Loucy (cell line): Measurements from ENCODE around the gene TLN1.

Source experiments
- H2AFZ ChIP-seq: fragments of 200-600 bp; sonication (generic); 2 replicates; pipeline ENCODE4 v1.6.0; 2016; ENCODE audit warnings: antibody characterized with exemption, mild to moderate bottlenecking, low read length, moderate library complexity
- H3F3A ChIP-seq: fragments of 200-600 bp; 2 replicates; pipeline ENCODE4 v1.6.0; 2016; ENCODE audit warnings: antibody characterized with exemption, low read depth, mild to moderate bottlenecking
- H3K27me3 ChIP-seq: fragments of 200-600 bp; sonication (generic); 2 replicates; pipeline ENCODE4 v1.6.1; 2014; ENCODE audit warnings: low read length, mild to moderate bottlenecking; ENCODE audit not compliant: insufficient read depth, poor library complexity, severe bottlenecking
- H3K36me3 ChIP-seq: fragments of 200-600 bp; sonication (generic); 2 replicates; pipeline ENCODE4 v1.6.1; 2016; ENCODE audit warnings: low read length; ENCODE audit not compliant: insufficient read depth
- H3K4me1 ChIP-seq: fragments of 200-600 bp; sonication (generic); 2 replicates; pipeline ENCODE4 v1.5.1; 2014; ENCODE audit warnings: low read length, mild to moderate bottlenecking; ENCODE audit not compliant: insufficient read depth, poor library complexity, severe bottlenecking
- H3K4me2 ChIP-seq: fragments of 200-600 bp; sonication (generic); 2 replicates; pipeline ENCODE4 v1.6.0; 2014; ENCODE audit warnings: antibody characterized with exemption, low read length, low read depth, mild to moderate bottlenecking; ENCODE audit not compliant: poor library complexity, severe bottlenecking
- H3K4me3 ChIP-seq: fragments of 200-600 bp; sonication (generic); 2 replicates; pipeline ENCODE4 v1.5.1; 2014; ENCODE audit warnings: low read length, mild to moderate bottlenecking, mixed read lengths; ENCODE audit not compliant: poor library complexity, severe bottlenecking
- H3K79me2 ChIP-seq: fragments of 200-600 bp; sonication (generic); 2 replicates; pipeline ENCODE4 v1.6.1; 2014; ENCODE audit warnings: low read length; ENCODE audit not compliant: insufficient read depth
- H3K9ac ChIP-seq: fragments of 200-600 bp; sonication (generic); 2 replicates; pipeline ENCODE4 v1.6.0; 2014; ENCODE audit warnings: mild to moderate bottlenecking, low read depth, low read length, moderate library complexity; ENCODE audit not compliant: poor library complexity, severe bottlenecking
- H3K9me2 ChIP-seq: fragments of 200-600 bp; sonication (generic); replicated peaks from 2 replicates; pipeline ENCODE4 v1.6.1; 2016; ENCODE audit warnings: low read depth, low read length, mixed read lengths
- H3K9me3 ChIP-seq: fragments of 200-600 bp; sonication (generic); 2 replicates; pipeline ENCODE4 v1.6.1; 2014; ENCODE audit warnings: mild to moderate bottlenecking, antibody characterized with exemption, low read length, low read depth; ENCODE audit not compliant: insufficient read depth
- H4K20me1 ChIP-seq: fragments of 200-600 bp; sonication (generic); 2 replicates; pipeline ENCODE4 v1.6.0; 2014; ENCODE audit warnings: antibody characterized with exemption, low read length, mild to moderate bottlenecking; ENCODE audit not compliant: insufficient read depth, poor library complexity, severe bottlenecking
- CTCF ChIP-seq: fragments of 200-600 bp; sonication (generic); conservative IDR thresholded peaks from 2 replicates; pipeline ENCODE4 v1.5.1; 2014; ENCODE audit warnings: mild to moderate bottlenecking, antibody characterized with exemption, low read length
- EZH2phosphoT487 ChIP-seq: fragments of 200-600 bp; IDR thresholded peaks from 2 replicates; pipeline ENCODE4 v1.6.1; 2018; ENCODE audit warnings: antibody characterized with exemption, mild to moderate bottlenecking, moderate library complexity, borderline replicate concordance

TLN1 gene

GRCh38 chr9:35713578-35713977 lies 18.4 kb downstream of the TLN1 start:
- TF ChIP-seq CTCF (no peak), EZH2phosphoT487 (no peak)
- H3K4me3 ChIP-seq, result no peak overlapping the region
- no peak overlapping the region for H3K9ac ChIP-seq
- no peaks in the 10 kb centered on the region for H3K79me2 ChIP-seq
- no peaks in the 10 kb centered on the region for H3K4me1 ChIP-seq
- no peak overlapping the region for H2AFZ ChIP-seq
- H3F3A ChIP-seq, result no peaks in the 10 kb centered on the region
- no peaks in the 10 kb centered on the region for H3K9me2 ChIP-seq
- H3K36me3 ChIP-seq, result peaks cover 92% of the 10 kb centered on the region; the same call in 1 of the 2 replicates
- H3K4me2 ChIP-seq, result no peak overlapping the region
- H3K27me3 ChIP-seq, result no peaks in the 10 kb centered on the region
- H3K9me3 ChIP-seq, result no peaks in the 10 kb centered on the region
- no peaks in the 10 kb centered on the region for H4K20me1 ChIP-seq

- no peaks in the 10 kb centered on the region for H3K79me2 ChIP-seq
- H3K4me2 ChIP-seq, result no peak overlapping the region
- no peak overlapping the region for H3K4me3 ChIP-seq
- H3F3A ChIP-seq, result no peaks in the 10 kb centered on the region
- no peak for TF ChIP-seq CTCF
- TF ChIP-seq EZH2phosphoT487, result no peak
- no peak overlapping the region for H2AFZ ChIP-seq
- H3K9me2 ChIP-seq, result no peaks in the 10 kb centered on the region
- H3K36me3 ChIP-seq, result peaks cover 92% of the 10 kb centered on the region
- H3K9me3 ChIP-seq, result no peaks in the 10 kb centered on the region
- no peaks in the 10 kb centered on the region for H3K27me3 ChIP-seq
- no peaks in the 10 kb centered on the region for H4K20me1 ChIP-seq
- no peak overlapping the region for H3K9ac ChIP-seq
- no peaks in the 10 kb centered on the region for H3K4me1 ChIP-seq
Measured at GRCh38 chr9:35712762-35713400, 19.1 kb downstream of the TLN1 start.

GRCh38 chr9:35711501-35712428 lies 20.2 kb downstream of the TLN1 start:
- H3K36me3 ChIP-seq, result peaks cover 92% of the 10 kb centered on the region
- H3K9ac ChIP-seq, result no peak overlapping the region
- H4K20me1 ChIP-seq, result no peaks in the 10 kb centered on the region
- no peaks in the 10 kb centered on the region for H3K9me3 ChIP-seq
- no peak overlapping the region for H3K4me2 ChIP-seq
- H3K4me3 ChIP-seq, result no peak overlapping the region
- H3K27me3 ChIP-seq, result no peaks in the 10 kb centered on the region
- H3F3A ChIP-seq, result no peaks in the 10 kb centered on the region
- no peaks in the 10 kb centered on the region for H3K9me2 ChIP-seq
- TF ChIP-seq CTCF, result no peak
- no peak for TF ChIP-seq EZH2phosphoT487
- H3K79me2 ChIP-seq, result no peaks in the 10 kb centered on the region
- no peak overlapping the region for H2AFZ ChIP-seq
- H3K4me1 ChIP-seq, result no peaks in the 10 kb centered on the region
